Right lobe of liver (tissue), 4 donors: ENCODE data around the gene STAC2.

ENCODE experiments used
- CTCF ChIP-seq, 4 donors: fragments of 200-600 bp in 3 of 4; fragments of 450-650 bp in 1 of 4; IDR thresholded peaks; one replicate each; pipeline versions ENCODE4 v1.5.1 to v1.8.0; 2016 to 2022; ENCODE audit warnings: antibody characterized with exemption in 4 of 4, mild to moderate bottlenecking in 2 of 4
- POLR2A ChIP-seq: fragments of 450-650 bp; IDR thresholded peaks from one replicate; pipeline ENCODE4 v1.6.1; 2017; ENCODE audit warnings: antibody characterized with exemption, mild to moderate bottlenecking
- donor health status: DM: no; HTN: no; CAD: no.
- donor health status: DM: no; HTN: no; CAD: no.
- donor health status: DM: no; HTN: yes; CAD: no.

GRCh38 chr17:39169518-39169917, 56.2 kb downstream of the STAC2 start:
- TF ChIP-seq POLR2A, result no peak
- TF ChIP-seq CTCF (IDR thresholded peaks at IDR 0.05), result no peak
